GM21619 (cell line): ENCODE measurements around the gene CLIC5.

Source experiments
- ATAC-seq: cut with Tn5 transposase; IDR thresholded peaks from one replicate; pipeline ENCODE4 v1.9.1; 2021; ENCODE audit not compliant: unreplicated experiment

Gene CLIC5

GRCh38 chr6:46036911-46037310 lies 21.3 kb upstream of the CLIC5 start:
- no peak for ATAC-seq

GRCh38 chr6:46035242-46035641 lies 19.6 kb upstream of the CLIC5 start:
- ATAC-seq = no peak

GRCh38 chr6:46032110-46032998 lies 16.7 kb upstream of the CLIC5 start:
- no peak for ATAC-seq

GRCh38 chr6:46029602-46030001 lies 13.9 kb upstream of the CLIC5 start:
- ATAC-seq = no peak

GRCh38 chr6:46026307-46026706 lies 10.6 kb upstream of the CLIC5 start:
- no peak for ATAC-seq

- no peak for ATAC-seq
Observed at GRCh38 chr6:46025573-46025972, 9.9 kb upstream of the CLIC5 start.

GRCh38 chr6:46024124-46024769 lies 8.6 kb upstream of the CLIC5 start:
- ATAC-seq = no peak

GRCh38 chr6:46023216-46023915 lies 7.7 kb upstream of the CLIC5 start:
- no peak for ATAC-seq

GRCh38 chr6:46022106-46022948 lies 6.7 kb upstream of the CLIC5 start:
- no peak for ATAC-seq

GRCh38 chr6:46017726-46018125 lies 2.1 kb upstream of the CLIC5 start:
- ATAC-seq = no peak

GRCh38 chr6:46016063-46016608 lies 476 bp upstream of the CLIC5 start:
- ATAC-seq = no peak

- no peak for ATAC-seq
Observed at GRCh38 chr6:46014511-46015118, 1.0 kb downstream of the CLIC5 start.

GRCh38 chr6:46014046-46014445 lies 1.6 kb downstream of the CLIC5 start:
- ATAC-seq = no peak

- no peak for ATAC-seq
Observed at GRCh38 chr6:46013639-46014038, 2.0 kb downstream of the CLIC5 start.

GRCh38 chr6:46012834-46013233 lies 2.8 kb downstream of the CLIC5 start:
- no peak for ATAC-seq

GRCh38 chr6:46011188-46012085 lies 4.2 kb downstream of the CLIC5 start:
- peak; percentile 97 for ATAC-seq

GRCh38 chr6:46010771-46011170 lies 4.9 kb downstream of the CLIC5 start:
- ATAC-seq = no peak

GRCh38 chr6:46010270-46010669 lies 5.4 kb downstream of the CLIC5 start:
- no peak for ATAC-seq

GRCh38 chr6:46002264-46002663 lies 13.4 kb downstream of the CLIC5 start:
- ATAC-seq = no peak
